Left renal pelvis (tissue), 4 donors: ENCODE results near the gene CLDN16. TPM values are rescaled to one million over a fixed set of nuclear protein-coding genes. Genes with fewer than 3 reads are reported as not detected.

Experiments
- DNase-seq, 4 donors: peaks; one replicate each; pipeline ENCODE4 v3.0.0-alpha.2; 2013; ENCODE audit warnings: low read depth in 4 of 4, low spot score in 3 of 4
- polyA plus RNA-seq, 4 donors: library from polyadenylated mRNA; unstranded; fragments of 120-200 nt; gene quantifications; one replicate each; pipeline ENCODE4 v1.2.1, GENCODE V29; 2013; ENCODE audit not compliant: insufficient read length in 4 of 4

CLDN16 gene, protein sequence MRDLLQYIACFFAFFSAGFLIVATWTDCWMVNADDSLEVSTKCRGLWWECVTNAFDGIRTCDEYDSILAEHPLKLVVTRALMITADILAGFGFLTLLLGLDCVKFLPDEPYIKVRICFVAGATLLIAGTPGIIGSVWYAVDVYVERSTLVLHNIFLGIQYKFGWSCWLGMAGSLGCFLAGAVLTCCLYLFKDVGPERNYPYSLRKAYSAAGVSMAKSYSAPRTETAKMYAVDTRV
- polyA plus RNA-seq: 10 to 100 TPM in 3 of 4 donors, 1 to 10 TPM in 1; 1.8 to 44.8 (median 39.7) TPM

DNA sequence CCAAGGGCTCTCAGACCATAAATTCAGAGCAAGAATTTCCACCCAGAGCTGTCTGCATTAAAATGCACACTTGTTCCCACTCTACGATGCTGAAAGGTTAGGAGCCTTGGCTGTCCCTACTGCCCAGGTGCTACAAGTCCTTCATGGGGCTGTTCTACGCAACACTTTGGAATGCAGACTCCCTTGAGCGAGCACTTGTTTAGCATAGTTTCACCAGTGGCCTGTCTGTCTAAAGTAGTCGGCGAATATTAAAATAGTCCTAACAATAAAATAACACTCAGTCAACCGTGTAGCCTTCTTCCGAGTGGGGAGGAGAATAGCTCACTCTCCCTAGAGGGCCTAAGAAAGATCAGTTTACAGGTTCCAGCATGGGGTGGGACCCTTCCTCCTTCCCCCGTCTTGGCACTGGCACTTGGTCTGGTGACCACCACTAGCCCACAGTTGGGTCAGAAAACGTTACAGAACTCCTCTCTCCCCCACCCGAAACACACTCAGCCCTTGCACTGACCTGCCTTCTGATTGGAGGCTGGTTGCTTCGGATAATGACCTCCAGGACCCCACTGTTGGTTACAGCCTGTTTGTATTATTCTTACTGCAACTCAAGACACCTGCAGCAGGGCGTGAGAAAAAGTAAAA lies at the start of gene CLDN16:
CLDN16 (plus strand) TSS at position 586 of the 636 bp plus-strand sequence. CDS start 167 bp downstream, outside the sequence.
- peak in 1 of 4 donors; percentile 12 for DNase-seq

DNA sequence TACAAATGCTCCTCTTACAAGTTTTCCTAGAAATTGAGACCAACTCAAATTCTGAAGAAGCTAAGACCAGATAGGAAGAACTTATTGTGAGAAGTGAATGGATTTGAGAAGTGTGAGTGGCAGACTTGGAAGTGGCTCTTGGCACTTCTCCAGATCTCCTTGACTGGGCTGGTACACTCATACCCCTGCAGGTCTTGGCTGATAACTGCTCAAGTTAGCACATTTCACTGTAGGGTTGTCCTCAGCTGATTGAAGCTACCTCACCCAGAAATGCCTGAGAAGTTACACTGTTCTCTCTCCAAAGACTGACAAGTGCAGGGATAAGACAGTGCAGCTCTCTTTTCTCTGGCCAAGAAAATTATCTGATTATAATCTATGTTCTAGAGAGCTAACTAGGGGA lies 49.2 kb upstream of the CLDN16 start:
- DNase-seq: no peak

DNA sequence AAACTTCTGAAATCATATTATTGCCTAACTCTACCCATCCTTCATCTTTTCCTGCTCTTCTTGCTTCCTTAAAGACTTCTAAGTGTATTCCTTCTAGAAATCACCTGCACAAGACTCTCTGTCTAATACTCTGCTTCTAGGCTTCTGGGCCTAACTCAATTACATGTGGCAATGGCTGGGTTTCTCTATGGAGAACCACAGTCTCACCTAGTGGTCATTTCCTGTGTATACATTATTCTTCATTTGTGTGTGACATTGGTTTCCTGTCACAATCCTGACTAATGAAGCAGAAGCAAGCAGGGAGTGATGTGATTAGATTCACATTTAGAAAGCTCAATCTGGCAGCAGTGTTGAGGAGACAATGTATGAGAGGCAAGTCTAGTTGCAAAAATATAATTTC lies 48.8 kb upstream of the CLDN16 start:
- DNase-seq: no peak

DNA sequence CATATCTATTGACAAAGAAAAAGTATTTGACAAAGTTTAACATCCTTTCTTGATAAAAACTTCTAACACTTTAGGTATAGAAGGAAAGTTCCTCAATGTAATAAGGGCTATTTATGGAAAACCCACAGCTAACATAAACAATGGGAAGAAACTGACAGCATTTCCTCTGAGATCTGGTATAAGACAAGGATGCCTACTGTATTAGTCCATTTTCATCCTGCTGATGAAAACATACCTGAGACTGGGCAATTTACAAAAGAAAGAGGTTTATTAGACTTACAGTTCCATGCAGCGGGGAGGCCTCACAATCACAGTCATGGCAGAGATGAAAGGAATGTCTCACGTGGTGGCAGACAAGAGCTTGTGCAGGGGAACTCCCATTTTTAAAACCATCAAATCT lies 47.9 kb upstream of the CLDN16 start:
- no peak for DNase-seq

DNA sequence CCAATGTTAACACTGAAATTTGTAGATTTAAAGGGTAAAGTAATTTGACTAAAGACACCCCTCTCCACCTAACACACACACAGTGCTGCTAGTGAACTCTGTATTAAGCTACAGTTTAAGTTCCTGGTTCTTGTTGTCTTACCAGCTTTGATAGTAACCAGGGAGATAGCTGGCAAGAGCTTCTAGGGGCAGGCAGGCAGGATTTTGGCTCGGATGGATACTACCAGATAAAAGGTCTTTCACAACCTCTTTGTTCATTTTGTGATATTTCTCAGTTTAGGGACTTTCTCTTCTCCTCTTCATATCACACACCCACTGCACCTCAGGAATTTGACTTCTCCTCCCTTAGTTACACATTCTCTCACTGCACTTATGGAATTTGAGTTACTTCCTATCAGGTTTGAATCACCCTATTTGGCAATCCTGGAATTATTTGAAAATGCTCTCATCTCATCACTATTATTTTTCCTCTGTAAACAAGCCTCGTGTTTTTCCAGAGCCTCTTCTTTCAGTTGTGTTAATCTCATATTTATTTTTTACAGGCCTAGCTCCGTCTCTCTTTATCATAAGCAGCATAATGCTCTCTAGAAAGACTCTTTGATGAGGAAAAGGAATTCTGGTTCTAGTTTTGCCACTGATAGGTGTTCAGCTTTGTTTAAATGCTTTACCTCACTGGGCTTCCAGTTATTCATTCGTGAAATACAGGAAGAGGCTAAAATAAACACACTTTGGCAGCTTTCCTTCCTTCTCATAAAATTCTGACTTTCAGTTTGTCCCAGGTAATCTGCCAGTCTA lies 42.7 kb upstream of the CLDN16 start:
- no peak for DNase-seq

DNA sequence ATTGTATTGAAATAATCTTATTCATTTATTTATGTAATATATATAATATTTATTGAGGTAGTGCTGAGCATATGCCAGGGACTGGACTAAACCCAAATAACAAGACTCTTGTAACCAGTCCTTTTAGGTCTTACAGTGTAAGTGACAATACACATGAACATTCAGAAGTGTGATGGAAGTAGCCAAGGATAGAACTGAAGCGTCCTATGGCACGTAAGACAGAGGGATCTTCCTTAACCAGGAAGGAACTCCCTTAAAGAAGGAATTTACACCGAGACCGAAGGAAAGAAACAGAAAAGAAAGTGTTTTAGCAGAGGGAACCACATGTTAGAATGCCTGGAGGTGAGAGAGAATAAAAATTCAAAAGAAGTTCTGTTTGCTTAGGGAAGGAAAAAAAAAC lies 42.1 kb upstream of the CLDN16 start:
- no peak for DNase-seq

DNA sequence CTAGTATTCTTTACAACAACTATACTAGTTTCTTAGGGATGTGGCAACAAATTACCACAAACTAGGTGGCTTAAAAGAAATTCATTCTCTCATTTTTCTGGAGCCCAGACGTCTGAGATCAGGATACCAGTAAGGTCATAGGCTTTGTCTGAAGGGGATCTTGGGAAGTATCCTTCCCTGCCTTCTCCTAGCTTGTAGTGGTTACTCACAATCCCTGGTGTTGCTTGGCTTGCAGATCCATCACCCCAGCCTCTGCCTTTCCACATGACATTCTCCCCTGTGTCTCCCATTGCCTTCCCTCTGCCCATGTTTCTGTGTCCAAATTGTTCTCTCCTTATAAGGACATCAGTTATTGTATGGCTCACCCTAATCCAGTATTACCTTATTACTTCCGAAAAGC lies 41.4 kb upstream of the CLDN16 start:
- no peak for DNase-seq

DNA sequence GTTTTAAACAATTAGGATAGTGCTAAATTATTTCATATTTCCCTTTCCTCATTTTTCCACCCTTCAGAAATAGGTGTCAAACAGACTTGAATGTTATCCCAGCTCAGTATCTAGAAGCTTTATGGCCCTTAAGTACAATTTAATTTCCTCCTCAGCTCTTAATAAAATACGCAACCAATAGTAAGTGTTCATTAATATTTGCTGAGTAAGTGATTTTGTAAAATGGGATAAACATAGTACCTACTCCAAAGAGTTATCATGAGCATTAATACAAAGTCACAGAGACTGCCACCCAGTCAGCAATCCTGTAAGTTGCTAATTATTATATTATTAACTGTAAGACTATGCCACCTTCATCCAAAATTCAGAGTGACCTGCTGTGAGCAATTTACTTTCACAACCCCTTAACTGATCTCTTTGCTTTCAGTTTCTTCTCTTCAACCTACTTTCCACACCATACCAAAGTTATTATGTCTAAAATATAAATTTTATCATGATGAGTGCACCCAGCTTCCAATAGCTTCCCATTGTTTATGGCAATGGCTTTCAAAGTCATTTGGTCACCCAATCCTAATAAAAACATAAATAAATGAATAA lies 35.0 kb upstream of the CLDN16 start:
- no peak for DNase-seq

DNA sequence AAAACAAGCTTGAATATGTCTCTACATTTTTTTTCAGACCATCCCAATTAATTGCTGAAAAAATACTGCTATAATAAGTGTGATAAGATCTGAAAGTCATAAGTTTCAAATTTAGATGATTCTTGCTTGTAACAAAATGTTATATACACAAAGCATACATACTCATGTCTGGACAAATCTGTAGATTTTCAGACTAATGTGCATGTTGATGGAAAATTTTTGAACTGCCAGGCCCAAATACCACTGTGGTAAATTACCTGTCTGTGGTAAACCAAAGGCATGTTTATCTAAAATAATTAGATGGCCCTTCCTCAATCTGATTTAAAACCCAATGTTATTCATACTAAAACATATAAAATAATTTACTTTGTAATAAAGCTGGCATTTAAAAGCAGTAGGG lies 31.7 kb upstream of the CLDN16 start:
- DNase-seq: no peak

DNA sequence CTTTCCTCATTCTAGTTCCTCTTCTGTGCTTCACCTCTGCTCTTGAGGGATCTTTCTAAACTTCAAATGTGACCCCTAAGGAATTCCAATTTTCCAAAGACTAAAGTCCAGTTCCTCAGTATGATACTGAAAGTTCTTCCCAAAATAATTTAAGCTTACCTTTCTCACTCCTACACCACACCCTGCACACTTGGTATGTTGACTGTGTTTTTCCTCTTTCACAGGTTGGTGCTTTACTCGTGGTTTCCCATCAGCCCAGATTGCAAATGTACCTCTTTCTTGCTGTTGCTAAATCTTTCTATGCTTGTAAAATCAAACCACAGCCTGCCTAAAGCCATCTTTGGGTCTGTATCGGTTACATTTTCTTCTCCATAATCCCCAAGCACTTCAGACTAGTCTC lies 30.5 kb upstream of the CLDN16 start:
- no peak for DNase-seq

DNA sequence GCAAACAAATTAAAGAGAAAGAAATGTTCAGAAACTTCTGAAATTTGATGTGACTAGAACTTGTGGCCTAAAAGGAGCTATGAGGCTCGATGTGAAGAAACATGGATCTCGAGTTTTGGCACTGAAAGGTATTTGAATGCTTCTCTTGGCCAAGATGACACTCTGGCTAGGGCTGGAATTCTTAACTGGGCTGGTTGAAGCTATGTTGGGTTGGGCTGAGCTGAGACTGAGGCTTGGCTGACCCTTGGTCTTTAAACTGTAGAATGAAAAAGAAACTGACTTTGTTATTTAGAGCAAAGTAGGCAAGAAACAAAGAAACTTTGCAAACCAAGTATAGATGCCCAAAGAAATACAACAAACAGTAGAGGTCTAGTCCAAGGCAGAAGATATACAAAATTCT lies 28.1 kb upstream of the CLDN16 start:
- DNase-seq: no peak

DNA sequence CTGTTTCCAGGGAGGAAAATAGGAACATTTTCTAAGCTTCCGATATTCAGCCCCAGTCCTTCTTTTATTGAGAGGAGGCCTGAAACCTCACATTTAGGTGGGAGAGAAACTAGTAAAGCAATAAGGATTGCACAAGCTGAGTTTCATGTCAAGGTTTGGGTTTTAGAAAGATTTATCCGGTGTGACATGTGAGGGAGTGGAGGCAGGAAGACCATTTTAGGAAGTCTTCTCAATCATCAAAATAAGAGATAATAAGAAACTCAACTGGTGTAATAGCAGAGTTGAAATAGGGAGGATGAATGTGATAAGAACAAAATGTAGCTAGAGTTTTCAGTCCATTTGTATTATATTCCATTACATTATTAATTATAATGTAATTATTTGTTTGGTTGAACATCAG lies 27.7 kb upstream of the CLDN16 start:
- no peak for DNase-seq

DNA sequence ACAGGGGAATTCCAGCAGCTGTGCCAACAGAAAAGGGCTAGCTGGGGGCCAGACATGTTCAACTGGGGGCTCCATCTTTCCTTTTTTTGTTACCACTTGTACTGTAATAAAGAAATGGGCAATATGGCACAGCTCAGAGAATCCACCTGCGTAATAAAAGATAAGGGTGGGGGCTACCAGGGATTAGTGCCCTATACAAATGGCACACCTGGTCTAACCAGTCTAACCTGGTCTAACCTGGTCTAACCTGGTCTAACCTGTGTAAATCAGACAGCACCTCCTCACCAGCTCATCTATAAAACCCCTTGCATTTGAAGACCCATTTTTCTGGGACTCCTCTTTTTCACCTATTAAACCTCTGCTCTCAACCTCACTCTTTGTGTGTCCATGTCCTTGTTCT lies 26.2 kb upstream of the CLDN16 start:
- DNase-seq: no peak

DNA sequence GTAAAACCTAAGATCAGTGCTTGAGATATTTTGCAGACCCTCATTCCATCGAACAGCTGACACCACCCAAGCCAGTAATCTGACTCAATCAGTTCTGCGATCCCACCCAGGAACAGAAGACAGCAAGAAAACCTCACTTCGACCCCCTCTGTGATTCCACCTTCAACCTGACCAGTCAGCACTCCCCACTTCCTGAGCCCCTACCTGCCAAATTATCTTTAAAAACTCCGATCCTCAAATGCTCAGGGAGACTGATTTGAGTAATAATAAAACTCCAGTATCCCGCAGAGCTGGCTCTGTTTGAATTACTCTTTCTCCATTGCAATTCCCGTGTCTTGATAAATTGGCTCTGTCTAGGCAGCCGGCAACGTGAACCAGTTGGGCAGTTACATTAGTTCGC lies 25.7 kb upstream of the CLDN16 start:
- DNase-seq: no peak

DNA sequence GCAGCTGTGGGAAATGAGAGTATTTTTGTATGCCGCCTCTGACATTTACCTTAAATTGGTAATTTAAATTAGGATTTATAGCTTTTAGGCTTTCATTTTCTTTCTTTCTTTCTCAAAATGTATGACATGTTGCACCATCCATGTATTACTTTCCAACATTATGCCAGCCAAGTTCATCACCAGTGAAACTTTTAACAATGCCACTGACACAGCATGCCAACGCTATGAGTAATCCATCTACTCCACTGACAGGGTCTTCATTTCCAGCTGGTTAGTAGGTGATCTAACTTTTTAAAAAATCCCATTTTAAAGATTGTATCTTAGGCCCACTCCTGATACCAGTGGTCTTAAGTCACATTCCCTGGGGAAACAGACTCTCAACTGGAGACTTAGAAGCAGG lies 21.8 kb upstream of the CLDN16 start:
- no peak for DNase-seq

DNA sequence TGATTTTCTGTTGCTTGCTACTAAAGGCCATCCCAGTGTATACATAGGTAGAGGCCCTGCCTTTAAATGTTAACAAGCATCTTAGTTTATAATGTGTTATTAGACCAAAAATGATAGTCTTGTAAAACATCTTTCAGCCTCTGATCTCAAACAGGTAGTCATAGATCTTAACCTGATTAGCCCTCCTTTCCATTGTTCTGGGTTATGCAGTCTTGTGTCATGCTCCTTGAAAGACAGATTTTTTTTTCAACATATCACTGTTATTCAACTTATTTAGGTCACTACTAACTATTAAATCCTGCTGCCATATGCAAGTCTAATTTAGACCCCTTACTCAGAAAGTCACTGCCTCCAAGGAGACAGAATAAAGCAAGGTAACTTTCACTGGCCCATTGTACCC lies 19.1 kb upstream of the CLDN16 start:
- DNase-seq: no peak

DNA sequence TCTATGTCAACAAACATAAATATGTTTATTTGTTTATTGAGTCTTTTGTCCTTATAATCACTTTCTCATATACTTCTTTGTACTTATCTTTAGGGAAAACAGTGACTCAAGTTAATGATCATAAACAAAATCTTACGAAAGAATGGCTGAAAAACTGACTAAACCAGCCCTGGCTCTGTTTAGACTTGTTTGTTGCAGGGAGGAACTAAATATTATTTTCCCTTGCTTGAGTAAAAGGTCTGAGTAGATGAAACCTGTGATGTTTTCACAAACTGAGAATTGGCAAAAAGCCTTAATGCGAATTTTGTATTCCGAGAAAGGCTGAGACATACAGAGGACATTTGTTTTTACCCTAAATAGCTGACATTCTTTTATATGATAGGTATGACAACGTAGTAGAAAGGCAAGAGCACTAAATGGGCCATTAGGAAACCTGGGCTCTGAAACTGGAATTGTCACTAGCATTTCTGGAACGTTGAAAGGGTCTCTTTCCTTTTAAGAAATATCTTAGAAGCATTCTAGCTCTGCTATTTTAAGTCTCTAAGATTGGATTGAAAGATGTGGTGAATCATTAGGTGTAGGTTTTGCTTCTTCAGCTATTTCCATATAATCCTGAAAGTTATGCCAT lies 18.2 kb upstream of the CLDN16 start:
- no peak for DNase-seq

DNA sequence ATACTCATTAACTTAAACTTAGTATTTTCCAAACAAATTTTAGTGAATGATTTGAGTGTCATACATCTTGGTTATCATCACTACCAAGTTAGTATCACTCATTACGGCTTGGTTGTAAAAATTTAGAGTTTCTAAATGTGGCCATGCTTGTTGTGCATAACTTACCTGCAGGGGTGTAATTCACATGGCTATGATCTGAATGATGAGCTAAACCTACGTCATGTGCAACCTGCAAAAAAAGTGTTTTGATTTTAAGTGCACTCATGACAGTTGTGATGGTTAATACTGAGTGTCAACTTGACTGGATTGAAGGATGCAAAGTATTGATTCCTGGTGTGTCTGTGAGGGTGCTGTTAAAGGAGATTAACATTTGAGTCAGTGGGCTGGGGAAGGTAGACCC lies 17.6 kb upstream of the CLDN16 start:
- no peak for DNase-seq

DNA sequence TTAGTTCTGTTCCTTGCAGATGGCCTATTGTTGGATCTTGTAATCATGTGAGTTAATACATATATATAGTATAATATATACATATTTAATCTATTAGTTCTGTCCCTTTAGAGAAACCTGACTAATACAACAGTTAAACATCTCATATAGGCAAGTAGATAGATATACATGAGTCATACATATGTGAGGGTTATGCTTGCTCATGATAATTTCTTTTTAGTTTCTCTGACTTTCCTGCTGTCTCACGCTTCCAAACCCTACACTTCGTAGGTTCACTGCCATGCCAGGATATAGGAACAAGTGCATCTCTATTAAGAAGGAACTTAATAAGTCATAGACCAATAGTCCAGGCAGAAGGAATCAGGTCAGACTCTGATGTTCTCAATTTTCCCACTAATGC lies 16.8 kb upstream of the CLDN16 start:
- no peak for DNase-seq

DNA sequence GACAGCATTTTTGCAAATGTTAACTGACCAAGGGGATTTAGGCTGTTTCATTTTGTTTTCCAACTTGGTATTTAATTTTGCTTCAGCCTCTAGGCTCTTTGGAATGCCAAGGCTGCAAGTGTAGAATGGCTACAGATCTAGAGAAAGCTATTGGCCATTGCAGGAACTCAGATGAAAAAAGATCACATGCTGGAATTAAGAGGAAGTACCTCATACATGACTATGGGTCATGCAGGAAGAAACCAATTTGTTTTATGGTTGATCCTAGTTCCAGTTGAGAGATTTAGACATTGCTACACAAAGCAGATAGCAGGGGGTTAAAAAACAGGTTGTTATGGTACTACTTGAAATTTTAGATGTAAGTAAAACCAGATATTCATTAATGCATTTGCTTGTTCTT lies 12.7 kb upstream of the CLDN16 start:
- peak in 1 of 4 donors; percentile 17 for DNase-seq

DNA sequence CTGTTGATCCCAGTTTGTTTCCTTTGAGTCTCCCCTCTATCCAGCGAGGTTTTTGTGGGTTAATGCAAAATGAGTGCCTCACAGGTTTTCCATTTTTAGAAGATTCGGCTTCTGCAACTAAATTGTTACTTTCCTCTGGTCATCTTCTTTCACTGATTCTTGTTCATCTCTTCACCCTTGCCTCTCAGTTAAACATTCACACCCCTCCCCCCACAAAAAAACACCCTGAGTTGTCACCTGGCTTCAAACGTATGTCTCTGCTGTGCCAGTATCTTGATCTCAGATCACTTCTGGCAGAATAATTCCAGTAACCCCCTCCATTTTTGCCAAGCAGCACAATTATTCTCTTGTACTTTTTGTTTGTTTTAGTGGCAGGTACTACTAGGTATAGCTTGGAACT lies 12.3 kb upstream of the CLDN16 start:
- DNase-seq: no peak
